ENCODE results near the gene TBC1D1.

TBC1D1 gene

GRCh38 chr4:38182334-38182998, 291.6 kb downstream of the TBC1D1 start:
- in situ Hi-C loops (cut with HindIII; ENCODE audit: low sequenced_read_pairs) = no loop called here

- in situ Hi-C loops (cut with HindIII; ENCODE audit: low sequenced_read_pairs) = no loop called here
These were observed 293.5 kb downstream of the TBC1D1 start for GRCh38 chr4:38184404-38184803.

GRCh38 chr4:38185406-38186144, 294.7 kb downstream of the TBC1D1 start:
- in situ Hi-C loops (cut with HindIII; ENCODE audit: low sequenced_read_pairs) = no loop called here

GRCh38 chr4:38188136-38188535, 297.3 kb downstream of the TBC1D1 start:
- in situ Hi-C loops (cut with HindIII; ENCODE audit: low sequenced_read_pairs) = no loop called here

GRCh38 chr4:38188631-38189101, 297.8 kb downstream of the TBC1D1 start:
- in situ Hi-C loops (cut with HindIII; ENCODE audit: low sequenced_read_pairs) = no loop called here
